Karpas-422 (cell line): ENCODE data around the gene INTS1. TPM values are rescaled to one million over a fixed set of nuclear protein-coding genes. Genes with fewer than 3 reads are reported as not detected.
"Not testable (repeated sequence)": the region's sequence is repeated elsewhere in the genome, so short reads cannot be mapped to it uniquely, and the experiment has no call there.

Experiments used
- DNase-seq: peaks from one replicate; pipeline ENCODE4 v3.0.0-alpha.2; 2015
- H2AFZ ChIP-seq: fragments of 200-600 bp; sonication (generic); 2 replicates; pipeline ENCODE4 v1.6.1; 2014; ENCODE audit warnings: antibody characterized with exemption, low read length, mixed read lengths
- H3K27ac ChIP-seq: fragments of 200-600 bp; sonication (generic); 2 replicates; pipeline ENCODE4 v1.5.1; 2014; ENCODE audit warnings: mild to moderate bottlenecking, low read length, moderate library complexity
- H3K27me3 ChIP-seq: fragments of 200-600 bp; sonication (generic); 2 replicates; pipeline ENCODE4 v1.6.1; 2014; ENCODE audit warnings: low read length, mixed read lengths
- H3K36me3 ChIP-seq: fragments of 200-600 bp; sonication (generic); 2 replicates; pipeline ENCODE4 v1.6.1; 2014; ENCODE audit warnings: low read length, mixed read lengths; ENCODE audit not compliant: insufficient read depth
- H3K4me1 ChIP-seq: fragments of 200-600 bp; sonication (generic); 2 replicates; pipeline ENCODE4 v1.6.1; 2014; ENCODE audit warnings: mild to moderate bottlenecking, low read length, mixed read lengths
- H3K4me2 ChIP-seq: fragments of 200-600 bp; sonication (generic); 2 replicates; pipeline ENCODE4 v1.6.1; 2014; ENCODE audit warnings: low read length, low read depth, mild to moderate bottlenecking; ENCODE audit not compliant: poor library complexity, severe bottlenecking
- H3K4me3 ChIP-seq: fragments of 200-600 bp; sonication (generic); 2 replicates; pipeline ENCODE4 v1.5.1; 2014; ENCODE audit warnings: mild to moderate bottlenecking, antibody characterized with exemption, low read length, mixed read lengths
- H3K79me2 ChIP-seq: fragments of 200-600 bp; sonication (generic); 2 replicates; pipeline ENCODE4 v1.6.1; 2014; ENCODE audit warnings: mild to moderate bottlenecking, low read length, mixed read lengths
- H3K9ac ChIP-seq: fragments of 200-600 bp; sonication (generic); 2 replicates; pipeline ENCODE4 v1.6.0; 2014; ENCODE audit warnings: low read length
- H3K9me2 ChIP-seq: fragments of 200-600 bp; sonication (generic), shearing (Covaris generic); replicated peaks from 2 replicates; pipeline ENCODE4 v1.6.0; 2014; ENCODE audit warnings: mild to moderate bottlenecking, low read length, moderate library complexity; ENCODE audit not compliant: insufficient read depth
- H3K9me3 ChIP-seq: fragments of 300-700, 200-600 bp; sonication (generic); 2 replicates; pipeline ENCODE4 v1.6.1; 2014; ENCODE audit warnings: low read length, mixed read lengths
- H4K20me1 ChIP-seq: fragments of 200-600 bp; sonication (generic); 2 replicates; pipeline ENCODE4 v1.6.1; 2014; ENCODE audit warnings: mild to moderate bottlenecking, antibody characterized with exemption, low read length, low read depth; ENCODE audit not compliant: insufficient read depth
- total RNA-seq: library from RNA; depleted of rRNA; stranded (reverse); fragments of >200 nt; shearing (Covaris generic); gene quantifications from 2 replicates; pipeline ENCODE4 v1.2.3, GENCODE V29; 2014; ENCODE audit warnings: low replicate concordance

Gene INTS1
- total RNA-seq, 1 experiment from 2014 or later: 25.7 TPM

GRCh38 chr7:1516586-1517251 is 12.5 kb upstream of the INTS1 start:
- H3K4me3 ChIP-seq: no peak overlapping the region
- H3K9me2 ChIP-seq: no peaks in the 10 kb centered on the region
- H3K4me1 ChIP-seq: no peaks in the 10 kb centered on the region
- H3K9me3 ChIP-seq: no peaks in the 10 kb centered on the region
- no peak overlapping the region for H3K9ac ChIP-seq
- H4K20me1 ChIP-seq: no peaks in the 10 kb centered on the region
- no peak overlapping the region for H2AFZ ChIP-seq
- no peak for DNase-seq
- no peaks in the 10 kb centered on the region for H3K27me3 ChIP-seq
- H3K36me3 ChIP-seq: no peaks in the 10 kb centered on the region
- H3K4me2 ChIP-seq: no peak overlapping the region
- H3K79me2 ChIP-seq: no peaks in the 10 kb centered on the region
- no peak overlapping the region for H3K27ac ChIP-seq

- not testable (repeated sequence) for H3K9me2 ChIP-seq, H3K79me2 ChIP-seq, H4K20me1 ChIP-seq, H3K27me3 ChIP-seq, H3K9me3 ChIP-seq, H3K4me3 ChIP-seq, DNase-seq, H3K27ac ChIP-seq, H2AFZ ChIP-seq, H3K4me1 ChIP-seq, H3K36me3 ChIP-seq, H3K9ac ChIP-seq, H3K4me2 ChIP-seq
These were observed 11.3 kb upstream of the INTS1 start for GRCh38 chr7:1515509-1515967.

GRCh38 chr7:1514995-1515401 is 10.8 kb upstream of the INTS1 start:
- Histone ChIP-seq H3K9me3 (no peaks in the 10 kb centered on the region), H3K4me3 (no peak overlapping the region), H3K4me1 (no peaks in the 10 kb centered on the region), H3K4me2 (no peak overlapping the region), H3K9me2 (no peaks in the 10 kb centered on the region), H3K36me3 (no peaks in the 10 kb centered on the region), H4K20me1 (no peaks in the 10 kb centered on the region), H3K27ac (no peak overlapping the region), H3K9ac (no peak overlapping the region), H3K27me3 (no peaks in the 10 kb centered on the region), H3K79me2 (no peaks in the 10 kb centered on the region), H2AFZ (no peak overlapping the region)
- no peak for DNase-seq

GRCh38 chr7:1514407-1514806 is 10.2 kb upstream of the INTS1 start:
- no peak overlapping the region for H3K27ac ChIP-seq
- H3K9me3 ChIP-seq: no peaks in the 10 kb centered on the region
- H3K9ac ChIP-seq: no peak overlapping the region
- no peaks in the 10 kb centered on the region for H4K20me1 ChIP-seq
- H3K27me3 ChIP-seq: no peaks in the 10 kb centered on the region
- H3K9me2 ChIP-seq: no peaks in the 10 kb centered on the region
- DNase-seq: no peak
- H3K4me2 ChIP-seq: no peak overlapping the region
- H3K4me3 ChIP-seq: no peak overlapping the region
- H3K36me3 ChIP-seq: no peaks in the 10 kb centered on the region
- H3K79me2 ChIP-seq: no peaks in the 10 kb centered on the region
- H2AFZ ChIP-seq: no peak overlapping the region
- no peaks in the 10 kb centered on the region for H3K4me1 ChIP-seq

GRCh38 chr7:1513657-1514095 is 9.5 kb upstream of the INTS1 start:
- Histone ChIP-seq H4K20me1 (no peaks in the 10 kb centered on the region), H3K36me3 (no peaks in the 10 kb centered on the region), H3K4me1 (no peaks in the 10 kb centered on the region), H2AFZ (no peak overlapping the region), H3K9ac (no peak overlapping the region), H3K27ac (no peak overlapping the region), H3K79me2 (no peaks in the 10 kb centered on the region), H3K4me2 (no peak overlapping the region), H3K27me3 (no peaks in the 10 kb centered on the region), H3K9me3 (no peaks in the 10 kb centered on the region), H3K4me3 (no peak overlapping the region), H3K9me2 (no peaks in the 10 kb centered on the region)
- DNase-seq: no peak

- Histone ChIP-seq H3K4me2 (no peak overlapping the region), H3K9me3 (no peaks in the 10 kb centered on the region), H3K27ac (no peak overlapping the region), H3K79me2 (no peaks in the 10 kb centered on the region), H3K36me3 (no peaks in the 10 kb centered on the region), H3K9ac (no peak overlapping the region), H3K4me3 (no peak overlapping the region), H3K4me1 (peaks cover 5% of the 10 kb centered on the region; the same call in 1 of the 2 replicates), H3K27me3 (no peaks in the 10 kb centered on the region), H2AFZ (no peak overlapping the region), H4K20me1 (no peaks in the 10 kb centered on the region), H3K9me2 (no peaks in the 10 kb centered on the region)
- peak; percentile 55 for DNase-seq
These were observed 8.8 kb upstream of the INTS1 start for GRCh38 chr7:1512781-1513656.

- no peak for DNase-seq
- Histone ChIP-seq H4K20me1 (no peaks in the 10 kb centered on the region), H3K9me3 (no peaks in the 10 kb centered on the region), H3K27ac (no peak overlapping the region), H3K4me1 (peaks cover 7% of the 10 kb centered on the region), H3K4me3 (no peak overlapping the region), H3K9me2 (no peaks in the 10 kb centered on the region), H3K9ac (no peak overlapping the region), H3K79me2 (no peaks in the 10 kb centered on the region), H3K27me3 (no peaks in the 10 kb centered on the region), H3K36me3 (no peaks in the 10 kb centered on the region), H3K4me2 (no peak overlapping the region), H2AFZ (no peak overlapping the region)
These were observed 7.5 kb upstream of the INTS1 start for GRCh38 chr7:1511444-1512422.
